GM12878 (cell line): ENCODE results near the gene PHLDB3. TPM values are rescaled to one million over a fixed set of nuclear protein-coding genes. Genes with fewer than 3 reads are reported as not detected.

Source experiments
- ATAC-seq: fragments of 200-7000 bp; cut with Tn5 transposase; 3 replicates; pipeline ENCODE4 v1.9.1; 2020; ENCODE audit warnings: mild to moderate bottlenecking, moderate library complexity
- BruUV-seq: library from RNA; stranded (reverse); fragments of 400-500 nt; replicated peaks from 2 replicates; lab custom pipeline; 2021; lab: Mats Ljungman, UMichigan
- CTCF ChIA-PET: fragments of 300-600 bp; sonication (Branson Sonifier 250); formaldehyde crosslinking; extraction: SDS; loops from one replicate; lab custom pipeline; 2021; ENCODE audit warnings: inconsistent platforms; lab: Yijun Ruan, JAX
- POLR2A ChIA-PET: fragments of 350-600 bp; formaldehyde crosslinking; extraction: SDS; loops from one replicate; lab custom pipeline; 2021; ENCODE audit warnings: inconsistent platforms; lab: Charles Lee
- RAD21 ChIA-PET: fragments of 300-600 bp; sonication (Branson Sonifier 250); formaldehyde crosslinking; loops from one replicate; lab custom pipeline; 2023; ENCODE audit warnings: antibody characterized with exemption; ENCODE audit not compliant: unreplicated experiment; lab: Charles Lee
- SMC1A ChIA-PET: fragments of 300-600 bp; sonication (Branson Sonifier 250); formaldehyde crosslinking; loops from one replicate; lab custom pipeline; 2023; ENCODE audit not compliant: unreplicated experiment, uncharacterized antibody; lab: Charles Lee
- DNase-seq: peaks from one replicate; pipeline ENCODE4 v3.0.0-alpha.2; 2011; ENCODE audit warnings: low read depth, low spot score
- FAIRE-seq: peaks from 3 replicates; lab custom pipeline; 2011; peaks lifted over from hg19 to GRCh38; lab: Jason Lieb, UNC
- H2AFZ ChIP-seq: 2 replicates; pipeline ENCODE4 v1.6.0; 2011; ENCODE audit warnings: low read depth, low read length, control low read depth; ENCODE audit not compliant: control insufficient read depth
- H3K27ac ChIP-seq: 2 replicates; pipeline ENCODE4 v1.5.1; 2011; ENCODE audit warnings: control low read depth; ENCODE audit not compliant: control insufficient read depth, insufficient read depth
- H3K27me3 ChIP-seq, 2 experiments: replicated peaks in 1 of 2; 2 replicates each; pipeline versions ENCODE4 v1.6.0 to v1.6.1; 2011; ENCODE audit warnings: low read length in 1 of 2; ENCODE audit not compliant: control insufficient read depth in 2 of 2, insufficient read depth in 2 of 2
- H3K36me3 ChIP-seq, 2 experiments: 2 replicates each; pipeline ENCODE4 v1.5.1; 2011; ENCODE audit warnings: low read length in 1 of 2; ENCODE audit not compliant: control insufficient read depth in 2 of 2, insufficient read depth in 2 of 2
- H3K4me1 ChIP-seq: 2 replicates; pipeline ENCODE4 v1.6.1; 2011; ENCODE audit warnings: mild to moderate bottlenecking, low read length, moderate library complexity, mixed read lengths; ENCODE audit not compliant: control insufficient read depth, insufficient read depth
- H3K4me2 ChIP-seq: 2 replicates; pipeline ENCODE4 v1.6.0; 2011; ENCODE audit warnings: control low read depth; ENCODE audit not compliant: control insufficient read depth, insufficient read depth
- H3K4me3 ChIP-seq: fragments of 200-600 bp; sonication (generic); 2 replicates; pipeline ENCODE4 v1.5.1; 2016
- H3K79me2 ChIP-seq: 2 replicates; pipeline ENCODE4 v1.6.0; 2011; ENCODE audit warnings: low read length; ENCODE audit not compliant: control insufficient read depth, insufficient read depth
- H3K9ac ChIP-seq: 2 replicates; pipeline ENCODE4 v1.8.0; 2011; ENCODE audit warnings: low read length, control low read depth, mixed read lengths; ENCODE audit not compliant: control insufficient read depth, insufficient read depth
- H3K9me3 ChIP-seq: replicated peaks from 3 replicates; pipeline ENCODE4 v1.5.1; 2011; ENCODE audit warnings: mild to moderate bottlenecking, low read length; ENCODE audit not compliant: control insufficient read depth, insufficient read depth
- H4K20me1 ChIP-seq: 2 replicates; pipeline ENCODE4 v1.6.0; 2011; ENCODE audit not compliant: control insufficient read depth, insufficient read depth
- CEBPB ChIP-seq, 2 experiments: fragments of 150-350 bp in 1 of 2; IDR thresholded peaks; 2 replicates each; pipeline ENCODE4 v1.6.1; 2012 to 2014; ENCODE audit warnings: low read depth in 2 of 2, low read length in 2 of 2, borderline replicate concordance in 1 of 2, inconsistent platforms in 1 of 2
- KAT2A ChIP-seq: conservative IDR thresholded peaks from 2 replicates; pipeline ENCODE4 v1.6.1; 2011; ENCODE audit warnings: low read depth, low read length; ENCODE audit not compliant: control insufficient read depth
- MEF2A ChIP-seq: IDR thresholded peaks from 2 replicates; pipeline ENCODE4 v1.6.1; 2011; ENCODE audit warnings: low read depth, mild to moderate bottlenecking, low read length, moderate library complexity; ENCODE audit not compliant: insufficient read depth
- MXI1 ChIP-seq: fragments of 150-350 bp; IDR thresholded peaks from 2 replicates; pipeline ENCODE4 v1.6.1; 2011; ENCODE audit warnings: low read depth, mild to moderate bottlenecking, inconsistent platforms, low read length, improper control_type of control experiment
- PKNOX1 ChIP-seq: fragments of 450-650 bp; IDR thresholded peaks from 2 replicates; pipeline ENCODE4 v1.6.1; 2016; ENCODE audit warnings: mild to moderate bottlenecking
- POU2F2 ChIP-seq: IDR thresholded peaks from 3 replicates; pipeline ENCODE4 v1.6.1; 2011; ENCODE audit warnings: low read depth, mild to moderate bottlenecking, low read length, borderline replicate concordance
- ZNF384 ChIP-seq: IDR thresholded peaks from 2 replicates; pipeline ENCODE4 v1.6.1; 2012; ENCODE audit warnings: low read depth, mild to moderate bottlenecking, low read length, improper control_type of control experiment, borderline replicate concordance
- WGBS: methylation state at CpG from one replicate; pipeline ENCODE4 v1.1.6; 2016; ENCODE audit warnings: low lambda C conversion rate; ENCODE audit not compliant: insufficient replicate concordance, insufficient coverage; ENCODE audit errors: missing lambda C conversion rate; 5-methylcytosine and 5-hydroxymethylcytosine counted together
- in situ Hi-C: fragments of 300-500 bp; cut with MboI; formaldehyde crosslinking; loops from 9 replicates; pipeline ENCODE4 v1.14.3; 2018; ENCODE audit warnings: mixed read lengths
- intact Hi-C: fragments of 100-400 bp; cut with micrococcal nuclease; formaldehyde crosslinking; loops from one replicate; pipeline ENCODE4 v1.14.2; 2022; ENCODE audit not compliant: unreplicated experiment
- polyA plus RNA-seq, 11 experiments: library from polyadenylated mRNA; depleted of rRNA in 4 of 11; unstranded in 6 of 11; stranded (reverse) in 5 of 11; fragments of >200 nt; fragmentation: Nextera tagmentation in 4 of 11; fragmentation: Illumina TruSeq in 1 of 11; extraction: Ambion mirVana in 4 of 11; extraction: Trizol in 1 of 11; gene quantifications; 1 replicate in 1 of 11; 2 replicates in 10 of 11; pipeline versions ENCODE4 v1.2.1 to v1.2.3, GENCODE V29; 2011 to 2016; ENCODE audit warnings: inconsistent platforms in 2 of 11, missing spikeins in 2 of 11, low read depth in 1 of 11
- total RNA-seq, 4 experiments: library from RNA; depleted of rRNA in 3 of 4; stranded (reverse); fragments of >200 nt in 3 of 4; fragmentation: Illumina TruSeq in 1 of 4; extraction: Trizol in 1 of 4; gene quantifications; 2 replicates each; pipeline versions ENCODE4 v1.2.1 to v1.2.3, GENCODE V29; 2013 to 2021
- TF ChIP-seq, protein P1 (sequence below): fragments of 450-650 bp; IDR thresholded peaks from 2 replicates; pipeline ENCODE4 v1.6.1; 2017; ENCODE audit warnings: antibody characterized with exemption, mild to moderate bottlenecking, moderate library complexity

The PHLDB3 gene
- total and polyA plus RNA-seq, 10 of the 15 experiments (the other 5 are each of a cell fraction or from before 2014, with no cell fraction given), result 0.13 to 13.0 (median 5.5) TPM

DNA sequence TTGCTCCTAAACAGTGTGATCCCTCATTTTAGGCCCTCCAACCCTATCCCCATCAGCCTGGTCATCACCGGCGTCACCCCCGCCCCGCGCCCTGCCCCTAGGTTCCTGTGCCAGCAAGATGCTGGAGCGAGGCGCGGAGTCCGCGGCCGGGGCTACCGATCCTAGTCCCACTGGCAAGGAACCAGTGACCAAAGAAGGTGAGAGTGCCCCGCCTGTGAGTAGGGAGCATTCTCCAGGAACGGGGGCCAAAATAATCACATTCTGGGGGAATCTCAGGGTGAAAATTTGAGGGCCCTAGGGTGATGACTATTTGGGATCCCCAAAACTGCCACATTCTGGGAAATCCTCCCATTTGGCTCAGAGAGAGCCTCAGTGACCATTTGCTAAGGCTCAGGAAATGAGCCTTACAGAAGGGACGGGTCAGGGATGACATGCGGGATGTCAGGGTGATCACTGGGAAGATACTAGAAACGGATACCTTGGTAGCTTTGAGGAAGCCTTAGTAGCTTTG is 29.8 kb upstream of the PHLDB3 start:
- intact Hi-C loops, result no loop called here
- TF ChIP-seq KAT2A, result no peak
- no peak for TF ChIP-seq MEF2A
- Histone ChIP-seq H3K27me3 (no peaks in the 10 kb centered on the region), H3K79me2 (no peaks in the 10 kb centered on the region), H3K9ac (no peak overlapping the region), H2AFZ (no peak overlapping the region; the same call in 1 of the 2 replicates), H4K20me1 (no peaks in the 10 kb centered on the region), H3K9me3 (no peaks in the 10 kb centered on the region; the same call in 2 of the 3 replicates), H3K36me3 (no peaks in the 10 kb centered on the region; a peak in 1 of 4 replicates), H3K4me3 (no peak overlapping the region), H3K27ac (no peak overlapping the region), H3K4me2 (peak overlapping the region; percentile 81; the same call in 1 of the 2 replicates), H3K4me1 (peaks cover 8% of the 10 kb centered on the region; the same call in 1 of the 2 replicates)
- RAD21 ChIA-PET, result interaction anchor here (0.6 to 2.4 kb wide), 4 partner anchors 61 to 143 kb away, joined by 3 to 18 read pairs (median 10); partner anchors contain the start of genes IRGQ and ZNF576
- 98% methylated on average over 17 of the region's 17 CpGs for WGBS
- ATAC-seq (no peak), FAIRE-seq (no peak), DNase-seq (no peak)
- in situ Hi-C loops, result no loop called here
- CTCF ChIA-PET, result interaction anchor here (1.1 to 4.9 kb wide), 7 partner anchors 15 to 87 kb away, joined by 4 to 36 read pairs (median 15); partner anchors contain the start of gene IRGQ
- POLR2A ChIA-PET, result interaction anchor here (1.0 to 2.9 kb wide), 5 partner anchors 23 to 60 kb away, joined by 3 to 16 read pairs (median 8); partner anchors contain the start of genes IRGQ, PINLYP and XRCC1
- BruUV-seq, result no TSS peak
- SMC1A ChIA-PET, result interaction anchor here (0.9 to 2.2 kb wide), 5 partner anchors 10 to 88 kb away, joined by 4 to 7 read pairs (median 5); partner anchors contain the start of gene XRCC1

DNA sequence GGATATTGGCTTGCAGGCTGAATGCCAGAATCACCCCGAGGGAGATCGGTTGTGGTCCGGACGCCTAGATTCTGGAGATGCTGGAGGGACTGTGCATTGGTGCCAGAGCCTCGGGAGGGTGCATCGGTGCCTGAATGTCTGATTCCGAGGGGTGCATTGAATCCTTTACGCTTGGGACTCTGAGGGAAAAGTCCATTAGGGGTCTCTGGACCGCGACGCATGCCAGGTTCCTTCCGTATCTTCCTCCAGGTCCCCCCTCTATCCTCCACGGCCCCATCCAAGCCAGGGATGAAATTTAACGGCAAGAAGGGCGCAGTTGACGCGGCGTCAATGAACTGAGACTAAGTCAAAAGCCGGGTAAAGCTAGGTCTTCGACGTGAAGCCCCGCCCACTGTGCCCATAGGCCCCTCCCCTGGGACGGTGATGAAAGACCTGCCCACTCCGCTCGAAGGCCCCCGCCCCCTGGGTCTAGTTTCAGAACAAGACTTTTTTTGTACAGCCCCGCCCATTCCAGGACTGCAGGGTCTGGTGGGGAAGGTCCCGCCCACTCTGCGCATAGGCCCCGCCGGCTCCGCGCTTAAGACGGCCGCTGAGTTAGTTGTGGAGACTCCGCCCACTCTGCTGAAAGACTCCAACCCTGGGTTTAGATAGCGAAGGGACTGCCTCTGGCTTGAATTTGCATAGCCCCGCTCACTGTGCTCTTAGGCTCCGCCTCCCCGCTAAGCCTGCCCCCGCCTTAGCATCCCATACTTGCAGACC is 29.2 kb upstream of the PHLDB3 start:
- no TSS peak for BruUV-seq
- ChIA-PET POLR2A (interaction anchor here (0.5 to 2.9 kb wide), 11 partner anchors 9 to 136 kb away, joined by 3 to 16 read pairs (median 8); partner anchors contain the start of genes IRGQ, PINLYP, PLAUR and XRCC1), CTCF (interaction anchor here (1.1 to 3.9 kb wide), 6 partner anchors 14 to 118 kb away, joined by 4 to 26 read pairs (median 10); no protein-coding TSS in a partner anchor), RAD21 (interaction anchor here (0.7 to 2.4 kb wide), 9 partner anchors 9 to 135 kb away, joined by 3 to 18 read pairs (median 5); partner anchors contain the start of genes IRGQ and ZNF576), SMC1A (interaction anchor here (1.2 to 2.2 kb wide), 5 partner anchors 21 to 87 kb away, joined by 3 to 7 read pairs (median 5); partner anchors contain the start of genes IRGQ, XRCC1 and ZNF576)
- ATAC-seq (peak; percentile 84), FAIRE-seq (peak; percentile 86), DNase-seq (no peak)
- peaks cover 8% of the 10 kb centered on the region; the same call in 1 of the 2 replicates for H3K4me1 ChIP-seq
- H3K27me3 ChIP-seq, result no peaks in the 10 kb centered on the region
- H3K9ac ChIP-seq, result peak overlapping the region; percentile 56; the same call in 1 of the 2 replicates
- 2% methylated on average over 40 of the region's 41 CpGs for WGBS
- in situ Hi-C loops, result no loop called here
- H2AFZ ChIP-seq, result peak overlapping the region; percentile 92
- H3K9me3 ChIP-seq, result no peaks in the 10 kb centered on the region; the same call in 2 of the 3 replicates
- no peaks in the 10 kb centered on the region for H3K79me2 ChIP-seq
- peak overlapping the region; percentile 37 for H3K27ac ChIP-seq
- intact Hi-C loops, result loop anchor here (2.0 kb wide), 1 partner anchor 63 kb away; the partner anchor contains the start of genes IRGQ and ZNF576
- peak overlapping the region; percentile 81 for H3K4me2 ChIP-seq
- no peaks in the 10 kb centered on the region for H4K20me1 ChIP-seq
- no peaks in the 10 kb centered on the region; a peak in 1 of 4 replicates for H3K36me3 ChIP-seq
- peak overlapping the region; percentile 74 for H3K4me3 ChIP-seq
- TF ChIP-seq POU2F2 (peak; percentile 86; the same call in 2 of the 3 replicates), CEBPB (IDR thresholded peaks at IDR 0.05; ENCODE audit: borderline replicate concordance in 1 of 2, low read depth in 2 of 2, low read length in 2 of 2) (no peak), ZNF384 (0 out of 2 replicates have a peak, but pooled peaks have one; percentile 24), MXI1 (no peak), PKNOX1 (peak; percentile 18; the same call in 1 of the 2 replicates)
- TF ChIP-seq, protein P1, sequence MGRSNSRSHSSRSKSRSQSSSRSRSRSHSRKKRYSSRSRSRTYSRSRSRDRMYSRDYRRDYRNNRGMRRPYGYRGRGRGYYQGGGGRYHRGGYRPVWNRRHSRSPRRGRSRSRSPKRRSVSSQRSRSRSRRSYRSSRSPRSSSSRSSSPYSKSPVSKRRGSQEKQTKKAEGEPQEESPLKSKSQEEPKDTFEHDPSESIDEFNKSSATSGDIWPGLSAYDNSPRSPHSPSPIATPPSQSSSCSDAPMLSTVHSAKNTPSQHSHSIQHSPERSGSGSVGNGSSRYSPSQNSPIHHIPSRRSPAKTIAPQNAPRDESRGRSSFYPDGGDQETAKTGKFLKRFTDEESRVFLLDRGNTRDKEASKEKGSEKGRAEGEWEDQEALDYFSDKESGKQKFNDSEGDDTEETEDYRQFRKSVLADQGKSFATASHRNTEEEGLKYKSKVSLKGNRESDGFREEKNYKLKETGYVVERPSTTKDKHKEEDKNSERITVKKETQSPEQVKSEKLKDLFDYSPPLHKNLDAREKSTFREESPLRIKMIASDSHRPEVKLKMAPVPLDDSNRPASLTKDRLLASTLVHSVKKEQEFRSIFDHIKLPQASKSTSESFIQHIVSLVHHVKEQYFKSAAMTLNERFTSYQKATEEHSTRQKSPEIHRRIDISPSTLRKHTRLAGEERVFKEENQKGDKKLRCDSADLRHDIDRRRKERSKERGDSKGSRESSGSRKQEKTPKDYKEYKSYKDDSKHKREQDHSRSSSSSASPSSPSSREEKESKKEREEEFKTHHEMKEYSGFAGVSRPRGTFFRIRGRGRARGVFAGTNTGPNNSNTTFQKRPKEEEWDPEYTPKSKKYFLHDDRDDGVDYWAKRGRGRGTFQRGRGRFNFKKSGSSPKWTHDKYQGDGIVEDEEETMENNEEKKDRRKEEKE, result no peak
